ENCODE data around the gene CD300LF.

The CD300LF gene

DNA sequence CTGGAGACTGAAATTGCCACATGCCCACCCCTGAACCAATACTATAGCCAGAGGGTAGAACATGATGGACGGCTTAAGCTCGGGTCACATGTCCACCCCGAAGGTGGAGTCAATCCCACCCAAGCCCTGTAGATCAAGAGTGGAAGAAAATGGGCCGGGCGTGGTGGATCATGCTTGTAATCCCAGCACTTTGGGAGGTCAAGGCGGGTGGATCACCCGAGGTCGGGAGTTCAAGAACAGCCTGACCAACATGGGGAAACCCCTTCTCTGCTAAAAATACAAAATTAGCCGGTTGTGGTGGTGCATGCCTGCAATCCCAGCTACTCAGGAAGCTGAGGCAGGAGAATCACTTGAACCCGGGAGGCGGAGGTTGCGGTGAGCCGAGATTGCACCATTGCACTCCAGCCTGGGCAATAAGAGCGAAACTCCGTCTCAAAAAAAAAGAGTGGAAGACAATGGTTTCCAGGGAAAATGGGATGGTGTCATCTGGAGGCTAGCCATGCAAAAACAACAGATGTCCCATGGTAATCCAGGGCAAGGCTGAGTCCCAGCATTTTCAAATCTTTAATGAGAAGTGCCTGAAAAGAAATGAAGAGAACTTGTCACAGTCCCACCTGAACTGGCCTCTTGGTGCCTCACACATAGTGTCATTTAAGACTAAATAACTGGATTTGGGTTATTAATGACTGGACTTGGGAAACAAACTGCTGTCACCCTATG, 30.1 kb downstream of the CD300LF start:
- Histone ChIP-seq H3K9me3 (ENCODE audit: low read length) (no peaks in the 10 kb centered on the region), H3K4me3 (ENCODE audit: low read length) (no peak overlapping the region), H3K4me1 (ENCODE audit: insufficient read depth, low read length) (no peaks in the 10 kb centered on the region), H3K27me3 (ENCODE audit: insufficient read depth, low read length) (peaks cover 17% of the 10 kb centered on the region), H2AFZ (ENCODE audit: low read depth, low read length) (no peak overlapping the region), H3K36me3 (ENCODE audit: insufficient read depth, low read length) (no peaks in the 10 kb centered on the region)

DNA sequence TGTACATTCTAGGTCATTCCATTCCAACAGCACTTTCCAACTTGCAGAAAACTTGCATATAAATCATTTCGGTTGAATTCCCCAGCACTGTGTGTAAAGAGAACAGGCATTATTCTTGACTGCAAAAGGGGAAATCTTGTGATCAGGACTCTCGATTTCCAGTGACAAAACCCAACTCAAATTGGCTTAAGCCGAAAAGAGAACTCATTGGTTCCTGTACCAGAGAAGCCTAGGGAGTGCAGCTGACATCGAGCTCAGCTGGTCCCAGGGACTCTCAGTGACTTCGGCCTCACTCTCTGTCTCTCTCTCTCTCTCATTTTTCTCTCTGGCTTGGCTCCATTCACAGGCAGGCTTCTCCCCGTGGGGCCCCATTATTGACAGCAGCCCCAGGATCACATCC, 30.7 kb downstream of the CD300LF start:
- H3K27me3 ChIP-seq (ENCODE audit: insufficient read depth, low read length): peaks cover 16% of the 10 kb centered on the region
- H3K36me3 ChIP-seq (ENCODE audit: insufficient read depth, low read length): no peaks in the 10 kb centered on the region

DNA sequence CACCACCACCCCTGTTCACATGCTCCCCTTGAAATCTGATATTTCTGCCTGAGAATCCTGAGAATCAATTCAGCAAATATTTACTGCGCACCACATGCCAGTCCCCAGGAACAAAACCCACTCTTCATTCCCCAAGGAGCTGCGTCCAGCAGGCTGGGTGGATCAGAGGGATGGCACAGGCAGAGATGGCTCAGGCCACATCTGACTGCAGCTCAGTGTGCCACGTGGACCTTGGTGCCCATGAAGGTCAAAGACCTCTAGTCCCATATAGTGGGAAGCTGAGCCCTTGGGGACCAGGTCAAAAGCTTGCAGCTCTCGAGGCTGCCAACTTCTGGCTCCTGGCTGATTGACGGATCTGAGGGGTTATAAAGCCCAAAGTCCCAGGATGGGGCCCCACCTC, 31.8 kb downstream of the CD300LF start:
- Histone ChIP-seq H3K4me3 (ENCODE audit: low read length) (no peak overlapping the region), H3K27me3 (ENCODE audit: insufficient read depth, low read length) (peaks cover 18% of the 10 kb centered on the region), H2AFZ (ENCODE audit: low read depth, low read length) (no peak overlapping the region), H3K9me3 (ENCODE audit: low read length) (no peaks in the 10 kb centered on the region), H3K4me1 (ENCODE audit: insufficient read depth, low read length) (no peaks in the 10 kb centered on the region), H3K36me3 (ENCODE audit: insufficient read depth, low read length) (no peaks in the 10 kb centered on the region)

More for the DNA sequence above, 30.7 kb downstream of the CD300LF start:
- no peaks in the 10 kb centered on the region for H3K9me3 ChIP-seq (ENCODE audit: low read length)
- H3K4me1 ChIP-seq (ENCODE audit: insufficient read depth, low read length): no peaks in the 10 kb centered on the region
- no peak overlapping the region for H2AFZ ChIP-seq (ENCODE audit: low read depth, low read length)
- no peak overlapping the region for H3K4me3 ChIP-seq (ENCODE audit: low read length)

DNA sequence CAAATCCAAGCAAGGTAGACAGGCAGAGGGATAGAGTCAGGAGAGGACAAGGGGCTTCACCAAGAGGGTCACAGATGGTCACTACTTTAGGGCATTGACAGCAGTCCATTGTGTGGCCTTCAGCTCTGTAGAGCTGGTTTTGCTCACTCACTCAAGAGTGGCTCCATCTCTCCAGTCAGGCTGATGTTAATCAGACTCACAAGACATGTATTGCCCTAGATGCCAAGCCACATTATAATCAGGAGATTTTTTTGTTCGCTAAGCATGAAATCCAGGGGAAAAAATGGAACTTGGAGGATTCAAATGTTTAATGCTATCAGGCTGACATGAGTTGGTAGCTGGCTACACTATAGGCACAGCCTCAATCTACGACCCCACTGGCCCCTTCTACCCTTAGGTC, 32.5 kb downstream of the CD300LF start:
- Histone ChIP-seq H3K27me3 (ENCODE audit: insufficient read depth, low read length) (peaks cover 21% of the 10 kb centered on the region), H3K4me3 (ENCODE audit: low read length) (no peak overlapping the region), H2AFZ (ENCODE audit: low read depth, low read length) (no peak overlapping the region), H3K4me1 (ENCODE audit: insufficient read depth, low read length) (no peaks in the 10 kb centered on the region), H3K36me3 (ENCODE audit: insufficient read depth, low read length) (no peaks in the 10 kb centered on the region), H3K9me3 (ENCODE audit: low read length) (no peaks in the 10 kb centered on the region)

DNA sequence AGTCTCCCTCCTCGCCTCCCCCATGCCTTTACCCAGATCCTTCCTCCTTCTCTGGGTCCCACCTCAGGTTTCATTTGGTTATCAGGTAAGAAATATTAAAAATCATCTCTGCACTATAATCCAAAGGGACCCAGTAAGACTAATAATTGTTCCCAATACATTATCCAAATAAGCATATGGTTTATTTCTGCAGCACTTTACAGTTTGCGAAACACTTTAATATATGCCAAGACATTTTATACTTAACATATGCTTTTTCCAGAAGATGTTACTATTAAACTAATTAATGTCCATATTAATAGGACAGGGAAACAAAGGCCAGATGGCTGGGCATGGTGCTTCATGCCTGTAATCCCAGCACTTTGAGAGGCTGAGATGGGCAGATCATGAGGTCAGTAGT, 33.3 kb downstream of the CD300LF start:
- H3K9me3 ChIP-seq (ENCODE audit: low read length): no peaks in the 10 kb centered on the region
- H3K36me3 ChIP-seq (ENCODE audit: insufficient read depth, low read length): no peaks in the 10 kb centered on the region
- no peak overlapping the region for H3K4me3 ChIP-seq (ENCODE audit: low read length)
- peaks cover 21% of the 10 kb centered on the region for H3K27me3 ChIP-seq (ENCODE audit: insufficient read depth, low read length)
- H2AFZ ChIP-seq (ENCODE audit: low read depth, low read length): no peak overlapping the region
- no peaks in the 10 kb centered on the region for H3K4me1 ChIP-seq (ENCODE audit: insufficient read depth, low read length)

DNA sequence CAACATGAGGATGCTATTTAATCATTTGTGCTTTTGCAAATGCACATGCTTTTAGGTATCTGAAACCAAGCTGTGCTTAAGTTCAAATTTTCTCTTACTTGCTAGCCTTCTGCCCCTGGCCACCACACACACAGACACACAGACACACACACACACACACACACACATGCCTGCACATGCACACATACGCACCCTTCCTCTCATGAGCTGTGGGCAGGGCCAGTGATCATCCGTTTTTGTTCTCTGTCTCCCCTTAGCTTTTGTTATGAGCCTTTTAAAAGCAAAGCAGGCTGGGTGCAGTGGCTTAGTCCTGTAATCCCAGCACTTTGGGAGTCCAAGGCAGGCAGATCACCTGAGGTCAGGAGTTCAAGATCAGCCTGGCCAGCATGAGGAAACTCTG, 34.2 kb downstream of the CD300LF start:
- peaks cover 21% of the 10 kb centered on the region for H3K27me3 ChIP-seq (ENCODE audit: insufficient read depth, low read length)
- no peaks in the 10 kb centered on the region for H3K36me3 ChIP-seq (ENCODE audit: insufficient read depth, low read length)
- H3K4me1 ChIP-seq (ENCODE audit: insufficient read depth, low read length): no peaks in the 10 kb centered on the region
- H3K4me3 ChIP-seq (ENCODE audit: low read length): no peak overlapping the region
- no peaks in the 10 kb centered on the region for H3K9me3 ChIP-seq (ENCODE audit: low read length)
- H2AFZ ChIP-seq (ENCODE audit: low read depth, low read length): no peak overlapping the region

DNA sequence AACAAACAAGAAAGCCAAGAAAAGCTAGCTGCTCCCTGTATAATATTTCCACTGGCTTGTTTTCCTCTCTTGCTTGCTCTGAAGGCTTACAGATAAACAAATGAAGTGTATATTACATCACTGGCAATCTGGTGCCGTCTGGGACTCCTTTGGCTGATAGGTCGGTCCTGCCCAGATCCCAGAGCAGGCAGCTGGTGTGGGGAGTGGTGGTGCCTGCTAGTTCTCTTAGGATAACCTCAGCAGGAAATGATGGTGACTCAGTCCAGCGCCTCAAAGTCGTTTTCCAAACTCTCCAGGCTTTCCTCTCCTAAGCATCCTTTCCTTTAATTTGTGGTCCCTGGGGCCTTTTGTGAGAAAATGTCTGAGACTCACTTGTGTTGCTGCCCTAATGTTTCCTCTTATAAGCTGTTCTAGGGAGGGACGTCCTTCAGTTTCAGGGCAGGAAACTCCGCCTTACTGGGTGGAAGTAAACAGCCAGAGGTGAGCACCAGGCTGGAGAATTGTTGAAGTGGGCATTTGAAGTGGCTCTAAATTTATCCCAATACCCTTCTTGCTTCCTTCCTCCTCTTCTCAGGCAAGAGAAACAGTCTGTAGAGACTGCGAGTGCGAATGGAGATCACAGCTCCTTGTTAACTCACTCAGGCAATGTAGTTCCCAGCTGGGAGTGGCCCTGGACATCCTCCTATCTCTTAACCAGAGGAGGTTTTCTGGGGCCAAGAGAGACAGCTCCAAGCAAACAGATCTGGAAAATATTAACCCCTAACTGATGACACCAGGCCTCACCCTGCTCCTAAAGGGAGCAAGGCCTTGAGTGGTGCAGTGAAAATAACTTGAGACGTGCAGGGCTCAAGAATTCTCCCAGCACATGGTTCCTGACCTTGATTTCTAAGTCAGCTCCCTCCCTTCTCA, 34.9 kb downstream of the CD300LF start:
- H3K4me3 ChIP-seq (ENCODE audit: low read length): no peak overlapping the region
- no peaks in the 10 kb centered on the region for H3K36me3 ChIP-seq (ENCODE audit: insufficient read depth, low read length)
- no peak overlapping the region for H2AFZ ChIP-seq (ENCODE audit: low read depth, low read length)
- no peaks in the 10 kb centered on the region for H3K9me3 ChIP-seq (ENCODE audit: low read length)
- H3K27me3 ChIP-seq (ENCODE audit: insufficient read depth, low read length): peaks cover 17% of the 10 kb centered on the region
- H3K4me1 ChIP-seq (ENCODE audit: insufficient read depth, low read length): no peaks in the 10 kb centered on the region

DNA sequence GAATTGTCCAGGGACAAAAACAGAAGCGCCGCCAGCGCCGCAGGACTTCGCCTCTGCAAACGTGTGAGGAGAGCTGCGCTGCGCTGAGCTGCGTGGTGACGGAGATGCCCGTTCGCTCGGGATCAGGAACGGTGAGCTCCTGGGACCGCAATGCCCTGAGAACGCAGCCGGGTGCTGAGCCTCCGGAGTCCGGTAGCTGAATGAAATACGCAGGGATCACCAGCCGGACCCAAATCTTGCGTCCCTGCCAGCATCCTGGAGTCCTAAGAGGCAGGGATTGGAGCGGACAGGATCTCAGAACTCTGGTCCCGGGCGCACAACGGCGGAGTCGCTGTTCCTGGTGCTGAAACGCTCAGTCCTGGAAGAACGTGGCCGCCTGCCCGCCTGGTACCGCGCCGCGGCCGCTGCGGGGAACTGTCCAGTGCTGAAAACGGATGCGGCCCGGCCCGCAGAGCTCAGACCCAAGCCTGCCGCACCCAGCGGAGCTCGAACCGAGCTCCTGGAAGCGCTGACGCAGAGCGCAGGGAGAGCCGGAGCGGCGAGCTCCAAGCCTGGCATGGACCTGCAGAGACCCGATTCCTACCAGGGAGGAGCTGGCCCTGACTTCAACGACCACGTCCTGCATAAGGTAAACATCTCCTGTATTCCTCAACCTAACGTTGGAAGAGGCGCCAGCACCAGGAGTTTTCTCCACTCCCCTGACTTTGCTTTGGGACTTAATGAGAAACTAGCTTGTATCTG, 41.5 kb downstream of the CD300LF start:
- Histone ChIP-seq H3K36me3 (ENCODE audit: insufficient read depth, low read length) (no peaks in the 10 kb centered on the region), H3K4me3 (ENCODE audit: low read length) (no peak overlapping the region), H3K27me3 (ENCODE audit: insufficient read depth, low read length) (peaks cover 25% of the 10 kb centered on the region), H3K4me1 (ENCODE audit: insufficient read depth, low read length) (no peaks in the 10 kb centered on the region), H2AFZ (ENCODE audit: low read depth, low read length) (no peak overlapping the region), H3K9me3 (ENCODE audit: low read length) (no peaks in the 10 kb centered on the region)

DNA sequence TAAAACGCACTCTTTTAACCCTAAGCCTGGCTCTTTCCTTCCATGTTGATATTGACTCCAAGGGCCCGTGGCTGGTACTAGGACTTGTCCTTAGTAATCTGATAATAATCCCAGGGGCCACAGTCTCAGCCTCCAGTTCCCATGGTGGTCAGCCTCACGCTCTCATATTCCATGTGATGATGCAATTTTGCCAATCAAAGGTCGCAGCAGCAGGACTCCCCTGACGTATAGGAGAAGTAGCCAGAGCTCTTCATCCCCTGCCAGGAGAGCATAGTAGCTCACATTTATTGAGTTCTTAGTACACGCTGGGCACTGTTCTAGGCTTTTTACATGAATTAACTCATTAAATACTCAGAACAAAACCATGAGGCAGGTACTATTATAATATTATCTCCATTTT, 42.4 kb downstream of the CD300LF start:
- Histone ChIP-seq H3K27me3 (ENCODE audit: insufficient read depth, low read length) (peaks cover 20% of the 10 kb centered on the region), H3K4me1 (ENCODE audit: insufficient read depth, low read length) (no peaks in the 10 kb centered on the region), H3K9me3 (ENCODE audit: low read length) (no peaks in the 10 kb centered on the region), H2AFZ (ENCODE audit: low read depth, low read length) (no peak overlapping the region), H3K36me3 (ENCODE audit: insufficient read depth, low read length) (no peaks in the 10 kb centered on the region), H3K4me3 (ENCODE audit: low read length) (no peak overlapping the region)

DNA sequence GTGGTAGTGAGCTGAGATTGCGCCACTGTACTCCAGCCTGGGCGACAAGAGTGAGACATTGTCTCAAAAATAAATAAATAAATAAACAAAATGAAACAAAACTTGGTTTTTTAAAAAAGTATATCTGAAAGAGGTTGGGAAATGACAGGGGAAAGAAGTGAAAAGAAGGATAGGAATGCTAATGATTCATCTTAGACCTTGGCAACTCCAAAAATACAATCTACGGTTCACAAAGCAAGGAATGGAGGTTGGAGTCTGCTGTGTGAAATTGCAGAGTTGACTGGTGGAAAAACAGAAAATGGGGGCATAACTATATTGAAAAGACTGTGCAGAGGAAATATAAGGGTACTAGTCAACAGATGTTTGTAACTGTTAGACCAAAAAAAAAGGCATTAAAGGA, 49.2 kb downstream of the CD300LF start:
- Histone ChIP-seq H3K4me3 (ENCODE audit: low read length) (no peak overlapping the region), H3K4me1 (ENCODE audit: insufficient read depth, low read length) (no peaks in the 10 kb centered on the region), H2AFZ (ENCODE audit: low read depth, low read length) (no peak overlapping the region), H3K36me3 (ENCODE audit: insufficient read depth, low read length) (no peaks in the 10 kb centered on the region), H3K27me3 (ENCODE audit: insufficient read depth, low read length) (peaks cover 7% of the 10 kb centered on the region), H3K9me3 (ENCODE audit: low read length) (no peaks in the 10 kb centered on the region)

DNA sequence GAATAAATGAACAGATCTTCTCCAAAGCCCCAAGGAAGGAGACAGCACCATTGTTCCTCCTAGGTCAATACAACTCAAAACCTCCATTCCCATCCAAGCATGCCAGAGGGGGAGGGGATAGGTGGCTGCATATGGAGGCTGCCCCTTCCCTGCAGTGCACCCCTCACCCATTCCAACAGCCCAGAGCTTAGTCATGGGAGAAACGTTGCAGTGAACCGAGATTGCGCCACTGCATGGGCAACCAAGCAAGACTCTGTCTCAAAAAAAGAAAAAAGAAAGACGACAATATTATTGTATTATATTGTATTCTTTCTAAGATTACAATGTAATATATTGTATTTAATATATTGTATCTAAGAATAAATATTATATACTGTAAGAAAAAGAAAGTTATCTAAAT, 52.8 kb downstream of the CD300LF start:
- Histone ChIP-seq H3K4me1 (ENCODE audit: insufficient read depth, low read length) (no peaks in the 10 kb centered on the region), H2AFZ (ENCODE audit: low read depth, low read length) (no peak overlapping the region), H3K27me3 (ENCODE audit: insufficient read depth, low read length) (peaks cover 7% of the 10 kb centered on the region), H3K4me3 (ENCODE audit: low read length) (no peak overlapping the region), H3K36me3 (ENCODE audit: insufficient read depth, low read length) (no peaks in the 10 kb centered on the region), H3K9me3 (ENCODE audit: low read length) (no peaks in the 10 kb centered on the region)

DNA sequence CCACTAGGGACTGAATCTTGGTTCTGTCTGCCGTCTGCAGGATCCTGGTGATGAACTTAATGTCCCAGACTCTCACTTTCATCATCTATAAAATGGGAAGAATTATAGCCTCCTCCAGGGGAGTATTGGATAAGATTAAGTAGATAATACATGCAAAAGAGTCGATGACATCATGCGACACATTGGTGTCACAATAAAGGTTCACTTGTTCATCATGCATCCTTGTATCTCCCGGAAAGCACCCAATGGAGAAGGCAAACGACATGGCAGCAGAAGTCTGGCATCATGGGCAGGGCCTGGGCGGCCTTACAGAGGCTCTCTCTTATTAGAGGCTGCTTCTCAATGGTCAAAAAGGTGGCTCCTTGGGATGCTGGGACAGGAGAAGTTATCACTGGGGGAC, 54.1 kb downstream of the CD300LF start:
- Histone ChIP-seq H3K27me3 (ENCODE audit: insufficient read depth, low read length) (peaks cover 2% of the 10 kb centered on the region), H3K4me3 (ENCODE audit: low read length) (no peak overlapping the region), H3K9me3 (ENCODE audit: low read length) (no peaks in the 10 kb centered on the region), H3K36me3 (ENCODE audit: insufficient read depth, low read length) (no peaks in the 10 kb centered on the region), H3K4me1 (ENCODE audit: insufficient read depth, low read length) (no peaks in the 10 kb centered on the region), H2AFZ (ENCODE audit: low read depth, low read length) (no peak overlapping the region)

DNA sequence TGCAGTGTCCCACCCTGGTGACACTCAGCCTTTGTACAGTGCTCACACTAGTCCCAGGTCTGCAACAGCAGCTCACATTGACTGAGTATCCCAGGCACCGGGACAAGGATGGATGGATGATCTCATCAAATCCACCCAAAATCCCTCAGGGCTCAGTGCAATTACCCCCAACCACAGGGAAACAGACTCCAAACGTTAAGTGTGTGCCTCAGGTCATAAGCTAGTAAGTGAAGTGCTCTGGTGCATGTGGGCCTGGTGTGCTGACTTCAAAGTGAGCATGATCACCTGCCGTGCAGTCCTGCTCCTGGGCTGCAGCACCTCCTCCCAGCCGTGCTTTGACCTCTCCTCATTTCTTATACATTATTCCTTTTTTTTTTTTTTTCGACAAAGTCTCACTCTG, 58.0 kb downstream of the CD300LF start:
- no peaks in the 10 kb centered on the region for H3K36me3 ChIP-seq (ENCODE audit: insufficient read depth, low read length)
- peaks cover 24% of the 10 kb centered on the region for H3K27me3 ChIP-seq (ENCODE audit: insufficient read depth, low read length)
- no peak overlapping the region for H3K4me3 ChIP-seq (ENCODE audit: low read length)
- H2AFZ ChIP-seq (ENCODE audit: low read depth, low read length): no peak overlapping the region
- H3K4me1 ChIP-seq (ENCODE audit: insufficient read depth, low read length): no peaks in the 10 kb centered on the region
- no peaks in the 10 kb centered on the region for H3K9me3 ChIP-seq (ENCODE audit: low read length)
